ENCODE data around the gene IGSF5.

DNA sequence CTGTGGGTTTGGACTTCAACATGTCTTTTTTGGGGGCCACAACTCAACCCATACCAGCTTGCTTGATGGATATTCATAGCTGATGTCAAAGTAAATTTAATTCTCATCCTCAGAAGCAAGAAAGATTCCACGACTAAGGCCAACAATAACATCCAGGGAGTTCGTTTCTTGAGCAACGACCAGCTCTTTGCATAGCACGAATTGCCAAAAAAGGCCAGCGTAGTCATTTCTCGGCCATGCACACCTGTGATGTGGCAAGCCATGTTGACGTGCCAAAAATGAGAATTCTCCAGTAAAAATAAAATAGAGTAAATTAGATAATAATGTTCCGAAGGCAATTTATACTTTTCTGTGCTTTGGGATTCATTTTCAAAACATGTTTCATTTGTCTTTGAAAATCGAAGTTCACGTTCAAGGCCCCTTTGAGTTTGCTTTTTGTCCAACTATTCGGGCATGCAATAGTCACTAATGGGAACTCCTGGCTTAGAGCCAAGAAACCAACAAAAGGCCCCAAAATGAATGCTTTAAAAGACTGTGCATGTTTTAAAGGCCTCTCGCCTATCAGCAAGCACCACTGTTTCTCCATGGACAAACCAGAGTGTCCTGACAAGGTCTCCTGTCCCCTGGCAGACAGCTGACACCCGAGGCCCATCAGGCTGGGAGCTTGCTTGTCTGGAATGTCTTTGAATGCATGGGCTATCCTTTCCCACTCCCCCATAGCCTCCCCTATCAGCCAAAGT, 14.4 kb upstream of the IGSF5 start:
- TF ChIP-seq, protein P1, sequence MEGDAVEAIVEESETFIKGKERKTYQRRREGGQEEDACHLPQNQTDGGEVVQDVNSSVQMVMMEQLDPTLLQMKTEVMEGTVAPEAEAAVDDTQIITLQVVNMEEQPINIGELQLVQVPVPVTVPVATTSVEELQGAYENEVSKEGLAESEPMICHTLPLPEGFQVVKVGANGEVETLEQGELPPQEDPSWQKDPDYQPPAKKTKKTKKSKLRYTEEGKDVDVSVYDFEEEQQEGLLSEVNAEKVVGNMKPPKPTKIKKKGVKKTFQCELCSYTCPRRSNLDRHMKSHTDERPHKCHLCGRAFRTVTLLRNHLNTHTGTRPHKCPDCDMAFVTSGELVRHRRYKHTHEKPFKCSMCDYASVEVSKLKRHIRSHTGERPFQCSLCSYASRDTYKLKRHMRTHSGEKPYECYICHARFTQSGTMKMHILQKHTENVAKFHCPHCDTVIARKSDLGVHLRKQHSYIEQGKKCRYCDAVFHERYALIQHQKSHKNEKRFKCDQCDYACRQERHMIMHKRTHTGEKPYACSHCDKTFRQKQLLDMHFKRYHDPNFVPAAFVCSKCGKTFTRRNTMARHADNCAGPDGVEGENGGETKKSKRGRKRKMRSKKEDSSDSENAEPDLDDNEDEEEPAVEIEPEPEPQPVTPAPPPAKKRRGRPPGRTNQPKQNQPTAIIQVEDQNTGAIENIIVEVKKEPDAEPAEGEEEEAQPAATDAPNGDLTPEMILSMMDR (conservative IDR thresholded peaks at IDR 0.05; ENCODE audit: low read length): no peak
- TF ChIP-seq EZH2phosphoT487 (IDR thresholded peaks at IDR 0.05; ENCODE audit: borderline replicate concordance, low read depth, low read length): no peak
